OCI-LY7 (cell line): ENCODE results near the gene ZBTB44.

Experiments used
- EZH2phosphoT487 ChIP-seq: fragments of 200-600 bp; sonication (generic); IDR thresholded peaks from 2 replicates; pipeline ENCODE4 v1.6.1; 2018; ENCODE audit warnings: low read depth, borderline replicate concordance, mild to moderate bottlenecking, mixed run types, antibody characterized with exemption, low read length, moderate library complexity, mixed read lengths
- TF ChIP-seq, protein P1 (sequence below): fragments of 200-600 bp; sonication (generic); conservative IDR thresholded peaks from 2 replicates; pipeline ENCODE4 v1.5.1; 2014; ENCODE audit warnings: mild to moderate bottlenecking, antibody characterized with exemption, low read length, moderate library complexity, mixed read lengths

DNA sequence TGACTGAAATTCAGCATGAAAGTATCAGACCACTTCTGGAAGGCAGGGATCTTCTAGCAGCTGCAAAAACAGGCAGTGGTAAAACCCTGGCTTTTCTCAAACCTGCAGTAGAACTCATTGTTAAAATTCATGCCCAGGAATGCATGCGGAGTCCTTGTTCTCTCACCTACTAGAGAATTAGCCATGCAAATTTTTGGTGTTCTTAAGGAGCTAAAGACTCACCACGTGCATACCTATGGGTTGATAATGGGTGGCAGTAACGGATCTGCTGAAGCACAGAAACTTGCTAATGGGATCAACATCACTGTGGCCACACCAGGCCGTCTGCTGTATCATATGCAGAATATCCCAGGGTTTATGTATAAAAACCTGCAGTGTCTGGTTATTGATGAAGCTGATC, 19.1 kb downstream of the ZBTB44 start:
- TF ChIP-seq, protein P1, sequence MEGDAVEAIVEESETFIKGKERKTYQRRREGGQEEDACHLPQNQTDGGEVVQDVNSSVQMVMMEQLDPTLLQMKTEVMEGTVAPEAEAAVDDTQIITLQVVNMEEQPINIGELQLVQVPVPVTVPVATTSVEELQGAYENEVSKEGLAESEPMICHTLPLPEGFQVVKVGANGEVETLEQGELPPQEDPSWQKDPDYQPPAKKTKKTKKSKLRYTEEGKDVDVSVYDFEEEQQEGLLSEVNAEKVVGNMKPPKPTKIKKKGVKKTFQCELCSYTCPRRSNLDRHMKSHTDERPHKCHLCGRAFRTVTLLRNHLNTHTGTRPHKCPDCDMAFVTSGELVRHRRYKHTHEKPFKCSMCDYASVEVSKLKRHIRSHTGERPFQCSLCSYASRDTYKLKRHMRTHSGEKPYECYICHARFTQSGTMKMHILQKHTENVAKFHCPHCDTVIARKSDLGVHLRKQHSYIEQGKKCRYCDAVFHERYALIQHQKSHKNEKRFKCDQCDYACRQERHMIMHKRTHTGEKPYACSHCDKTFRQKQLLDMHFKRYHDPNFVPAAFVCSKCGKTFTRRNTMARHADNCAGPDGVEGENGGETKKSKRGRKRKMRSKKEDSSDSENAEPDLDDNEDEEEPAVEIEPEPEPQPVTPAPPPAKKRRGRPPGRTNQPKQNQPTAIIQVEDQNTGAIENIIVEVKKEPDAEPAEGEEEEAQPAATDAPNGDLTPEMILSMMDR = no peak
- no peak for TF ChIP-seq EZH2phosphoT487
